ENCODE measurements around the gene HEATR5A.

DNA sequence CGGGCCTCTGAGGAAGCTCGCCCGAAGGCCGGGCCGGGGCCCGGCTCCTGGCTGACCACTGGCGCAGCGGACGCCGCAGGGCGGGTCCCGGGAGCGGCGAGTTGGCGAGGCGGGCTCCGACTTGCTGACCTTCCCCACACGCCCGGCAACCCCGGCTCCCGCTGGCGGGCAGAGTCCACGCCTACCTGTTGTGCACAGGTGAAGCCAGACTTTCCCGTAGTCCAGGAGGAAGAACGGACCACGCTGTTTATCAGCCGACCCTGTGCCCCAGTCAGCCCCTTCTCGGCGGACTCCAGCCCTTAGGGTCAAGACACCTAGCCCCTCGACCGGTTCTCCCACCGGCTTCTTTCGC lies 407 bp downstream of the HEATR5A start:
- TF ChIP-seq, protein P1, sequence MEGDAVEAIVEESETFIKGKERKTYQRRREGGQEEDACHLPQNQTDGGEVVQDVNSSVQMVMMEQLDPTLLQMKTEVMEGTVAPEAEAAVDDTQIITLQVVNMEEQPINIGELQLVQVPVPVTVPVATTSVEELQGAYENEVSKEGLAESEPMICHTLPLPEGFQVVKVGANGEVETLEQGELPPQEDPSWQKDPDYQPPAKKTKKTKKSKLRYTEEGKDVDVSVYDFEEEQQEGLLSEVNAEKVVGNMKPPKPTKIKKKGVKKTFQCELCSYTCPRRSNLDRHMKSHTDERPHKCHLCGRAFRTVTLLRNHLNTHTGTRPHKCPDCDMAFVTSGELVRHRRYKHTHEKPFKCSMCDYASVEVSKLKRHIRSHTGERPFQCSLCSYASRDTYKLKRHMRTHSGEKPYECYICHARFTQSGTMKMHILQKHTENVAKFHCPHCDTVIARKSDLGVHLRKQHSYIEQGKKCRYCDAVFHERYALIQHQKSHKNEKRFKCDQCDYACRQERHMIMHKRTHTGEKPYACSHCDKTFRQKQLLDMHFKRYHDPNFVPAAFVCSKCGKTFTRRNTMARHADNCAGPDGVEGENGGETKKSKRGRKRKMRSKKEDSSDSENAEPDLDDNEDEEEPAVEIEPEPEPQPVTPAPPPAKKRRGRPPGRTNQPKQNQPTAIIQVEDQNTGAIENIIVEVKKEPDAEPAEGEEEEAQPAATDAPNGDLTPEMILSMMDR (IDR thresholded peaks at IDR 0.05): peak in 1 of 6 experiments; percentile 1
- no peak for TF ChIP-seq POLR2A (IDR thresholded peaks at IDR 0.05)

Data from esophagus squamous epithelium (tissue), 4 donors.